Keratinocyte (primary cell): ENCODE data around the gene FLVCR2. TPM values are rescaled to one million over a fixed set of nuclear protein-coding genes. Genes with fewer than 3 reads are reported as not detected.

ENCODE experiments used
- DNase-seq: peaks from one replicate; pipeline ENCODE4 v3.0.0-alpha.2; 2011; ENCODE audit warnings: low read depth, missing footprints, low spot score
- FAIRE-seq: peaks from 2 replicates; lab custom pipeline; 2011; peaks lifted over from hg19 to GRCh38; lab: Jason Lieb, UNC
- H2AFZ ChIP-seq: 2 replicates; pipeline ENCODE4 v1.6.0; 2012; ENCODE audit warnings: low read length, control low read depth, inconsistent platforms; ENCODE audit not compliant: control insufficient read depth
- H3K27ac ChIP-seq: 2 replicates; pipeline ENCODE4 v1.5.1; 2011; ENCODE audit warnings: low read length; ENCODE audit not compliant: control insufficient read depth, insufficient read depth
- H3K27me3 ChIP-seq: 3 replicates; pipeline ENCODE4 v1.6.0; 2011; ENCODE audit warnings: low read length; ENCODE audit not compliant: control insufficient read depth, insufficient read depth; ENCODE audit errors: extremely low read depth
- H3K36me3 ChIP-seq, 2 experiments: 2 replicates in 1 of 2; 3 replicates in 1 of 2; pipeline ENCODE4 v1.5.1; 2011; ENCODE audit warnings: low read length in 2 of 2, mild to moderate bottlenecking in 1 of 2; ENCODE audit not compliant: control insufficient read depth in 2 of 2, insufficient read depth in 2 of 2; ENCODE audit errors: extremely low read depth in 1 of 2
- H3K4me1 ChIP-seq: 3 replicates; pipeline ENCODE4 v1.5.1; 2011; ENCODE audit warnings: low read length; ENCODE audit not compliant: control insufficient read depth, insufficient read depth; ENCODE audit errors: extremely low read depth
- H3K4me2 ChIP-seq: 3 replicates; pipeline ENCODE4 v1.6.0; 2011; ENCODE audit warnings: low read depth, low read length; ENCODE audit not compliant: control insufficient read depth, insufficient read depth; ENCODE audit errors: extremely low read depth
- H3K4me3 ChIP-seq, 3 experiments: fragments of 200-600 bp in 1 of 3; sonication (generic) in 1 of 3; 2 replicates in 2 of 3; 3 replicates in 1 of 3; pipeline ENCODE4 v1.5.1; 2011 to 2016; ENCODE audit warnings: low read length in 3 of 3, mild to moderate bottlenecking in 3 of 3, control low read depth in 2 of 3, inconsistent platforms in 1 of 3, low read depth in 1 of 3, mixed read lengths in 1 of 3, mixed run types in 1 of 3, moderate library complexity in 1 of 3; ENCODE audit not compliant: control insufficient read depth in 2 of 3, insufficient read depth in 2 of 3; ENCODE audit errors: extremely low read depth in 1 of 3
- H3K79me2 ChIP-seq: 2 replicates; pipeline ENCODE4 v1.6.0; 2012; ENCODE audit warnings: low read length; ENCODE audit not compliant: control insufficient read depth, insufficient read depth
- H3K9ac ChIP-seq: 3 replicates; pipeline ENCODE4 v1.6.0; 2011; ENCODE audit warnings: low read length; ENCODE audit not compliant: control insufficient read depth, insufficient read depth; ENCODE audit errors: extremely low read depth
- H3K9me1 ChIP-seq: 3 replicates; pipeline ENCODE4 v1.6.0; 2011; ENCODE audit warnings: low read length; ENCODE audit not compliant: control insufficient read depth, insufficient read depth; ENCODE audit errors: extremely low read depth
- H3K9me3 ChIP-seq: 2 replicates; pipeline ENCODE4 v1.5.1; 2012; ENCODE audit warnings: low read depth, low read length; ENCODE audit not compliant: control insufficient read depth
- H4K20me1 ChIP-seq: 3 replicates; pipeline ENCODE4 v1.6.0; 2011; ENCODE audit warnings: low read length; ENCODE audit not compliant: control insufficient read depth, insufficient read depth; ENCODE audit errors: extremely low read depth
- CTCF ChIP-seq, 3 experiments: IDR thresholded peaks in 1 of 3; conservative IDR thresholded peaks in 1 of 3; optimal IDR thresholded peaks in 1 of 3; 2 replicates in 2 of 3; 3 replicates in 1 of 3; pipeline versions ENCODE3 to v1.5.1; 2011; ENCODE audit warnings: low read length in 3 of 3, mild to moderate bottlenecking in 3 of 3, moderate library complexity in 2 of 3, control low read depth in 1 of 3, inconsistent platforms in 1 of 3; ENCODE audit not compliant: insufficient read depth in 2 of 3; ENCODE audit errors: extremely low read depth in 1 of 3
- EZH2 ChIP-seq: IDR thresholded peaks from one replicate; pipeline ENCODE4 v1.6.1; 2012; ENCODE audit warnings: inconsistent platforms, mild to moderate bottlenecking, low read length, moderate library complexity
- dilution Hi-C: fragments of 300-500 bp; cut with MboI; formaldehyde crosslinking; loops from one replicate; pipeline ENCODE4 v1.7.0; 2020; ENCODE audit warnings: low sequenced_read_pairs; ENCODE audit not compliant: extremely low pct_ligation_motif_present
- polyA plus RNA-seq, 5 experiments: library from polyadenylated mRNA; depleted of rRNA in 3 of 5; stranded (reverse) in 3 of 5; stranded (forward) in 1 of 5; unstranded in 1 of 5; fragments of >200 nt; gene quantifications; 1 replicate in 1 of 5; 2 replicates in 3 of 5; 3 replicates in 1 of 5; pipeline versions ENCODE4 v1.2.1 to v1.2.3, GENCODE V29; 2011 to 2012; ENCODE audit warnings: missing spikeins in 2 of 5, low read depth in 1 of 5, low replicate concordance in 1 of 5

FLVCR2 gene
- polyA plus RNA-seq, 1 donor (not counting 4 experiments of a cell fraction or from before 2014, with no cell fraction given), result 0.45 TPM

GRCh38 chr14:75553761-75554364 lies 24.6 kb upstream of the FLVCR2 start:
- H3K27ac ChIP-seq, result no peak overlapping the region
- no peak overlapping the region for H3K4me3 ChIP-seq

GRCh38 chr14:75554482-75554881 lies 23.9 kb upstream of the FLVCR2 start:
- no peak overlapping the region for H2AFZ ChIP-seq
- FAIRE-seq, result peak; percentile 63
- H3K27ac ChIP-seq, result no peak overlapping the region
- DNase-seq, result peak; percentile 69
- H3K79me2 ChIP-seq, result no peaks in the 10 kb centered on the region
- H3K36me3 ChIP-seq, result no peaks in the 10 kb centered on the region
- H3K4me1 ChIP-seq, result peaks cover 12% of the 10 kb centered on the region
- H3K9me1 ChIP-seq, result peaks cover 1% of the 10 kb centered on the region
- no peak overlapping the region for H3K4me3 ChIP-seq
- TF ChIP-seq CTCF (optimal IDR thresholded peaks at IDR 0.05 in 1 of 3, IDR thresholded peaks at IDR 0.05 in 1 of 3, conservative IDR thresholded peaks at IDR 0.05 in 1 of 3; ENCODE audit: extremely low read depth in 1 of 3, insufficient read depth in 2 of 3, low read length in 3 of 3) (no peak), EZH2 (no peak)
- peak overlapping the region; percentile 30 for H3K4me2 ChIP-seq
- H3K9ac ChIP-seq, result no peak overlapping the region
- H3K27me3 ChIP-seq, result no peaks in the 10 kb centered on the region
- no peaks in the 10 kb centered on the region for H3K9me3 ChIP-seq
- dilution Hi-C loops, result no loop called here
- no peaks in the 10 kb centered on the region for H4K20me1 ChIP-seq

More at GRCh38 chr14:75553761-75554364, 24.6 kb upstream of the FLVCR2 start:
- Histone ChIP-seq H3K9ac (no peak overlapping the region), H3K9me1 (no peaks in the 10 kb centered on the region), H4K20me1 (no peaks in the 10 kb centered on the region), H3K79me2 (no peaks in the 10 kb centered on the region), H3K36me3 (no peaks in the 10 kb centered on the region), H3K4me1 (peaks cover 8% of the 10 kb centered on the region), H3K9me3 (no peaks in the 10 kb centered on the region), H2AFZ (no peak overlapping the region), H3K27me3 (no peaks in the 10 kb centered on the region), H3K4me2 (peak overlapping the region; percentile 30)
- TF ChIP-seq EZH2 (no peak), CTCF (optimal IDR thresholded peaks at IDR 0.05 in 1 of 3, IDR thresholded peaks at IDR 0.05 in 1 of 3, conservative IDR thresholded peaks at IDR 0.05 in 1 of 3; ENCODE audit: extremely low read depth in 1 of 3, insufficient read depth in 2 of 3, low read length in 3 of 3) (no peak)
- DNase-seq (no peak), FAIRE-seq (no peak)
- dilution Hi-C loops, result no loop called here
